GM13976 (cell line): ENCODE measurements around the gene BCAT1.
"Not testable (repeated sequence)": the region's sequence is repeated elsewhere in the genome, so short reads cannot be mapped to it uniquely, and the experiment has no call there.

Source experiments
- DNase-seq: peaks from one replicate; pipeline ENCODE4 v3.0.0; 2012; ENCODE audit warnings: low spot score
- in situ Hi-C: fragments of 300-500 bp; cut with MboI; formaldehyde crosslinking; loops from one replicate; pipeline ENCODE4 v1.12.0; 2022; ENCODE audit warnings: low sequenced_read_pairs, mixed read lengths, inconsistent platforms; ENCODE audit not compliant: unreplicated experiment
- TF ChIP-seq, protein P1 (sequence below): IDR thresholded peaks from 2 replicates; pipeline ENCODE4 v1.5.1; 2012; ENCODE audit warnings: borderline replicate concordance, mild to moderate bottlenecking; ENCODE audit not compliant: insufficient read depth; ENCODE audit errors: extremely low read depth, missing control alignments, control extremely low read depth

The BCAT1 gene

DNA sequence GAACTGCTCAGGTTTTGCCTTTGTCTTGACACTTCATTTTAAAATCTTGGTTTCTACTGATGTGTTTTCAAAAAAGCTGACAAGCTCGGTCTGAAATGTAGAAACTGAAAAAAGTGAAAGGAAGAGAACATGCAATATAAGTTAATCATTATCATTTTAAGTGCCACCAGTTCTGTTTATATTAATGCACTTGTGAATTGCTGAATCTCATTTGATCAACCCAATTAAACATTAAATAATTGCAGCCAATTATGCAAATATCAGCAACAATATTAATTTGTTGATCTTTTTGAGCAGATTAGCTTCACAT lies 133.8 kb downstream of the BCAT1 start:
- TF ChIP-seq, protein P1, sequence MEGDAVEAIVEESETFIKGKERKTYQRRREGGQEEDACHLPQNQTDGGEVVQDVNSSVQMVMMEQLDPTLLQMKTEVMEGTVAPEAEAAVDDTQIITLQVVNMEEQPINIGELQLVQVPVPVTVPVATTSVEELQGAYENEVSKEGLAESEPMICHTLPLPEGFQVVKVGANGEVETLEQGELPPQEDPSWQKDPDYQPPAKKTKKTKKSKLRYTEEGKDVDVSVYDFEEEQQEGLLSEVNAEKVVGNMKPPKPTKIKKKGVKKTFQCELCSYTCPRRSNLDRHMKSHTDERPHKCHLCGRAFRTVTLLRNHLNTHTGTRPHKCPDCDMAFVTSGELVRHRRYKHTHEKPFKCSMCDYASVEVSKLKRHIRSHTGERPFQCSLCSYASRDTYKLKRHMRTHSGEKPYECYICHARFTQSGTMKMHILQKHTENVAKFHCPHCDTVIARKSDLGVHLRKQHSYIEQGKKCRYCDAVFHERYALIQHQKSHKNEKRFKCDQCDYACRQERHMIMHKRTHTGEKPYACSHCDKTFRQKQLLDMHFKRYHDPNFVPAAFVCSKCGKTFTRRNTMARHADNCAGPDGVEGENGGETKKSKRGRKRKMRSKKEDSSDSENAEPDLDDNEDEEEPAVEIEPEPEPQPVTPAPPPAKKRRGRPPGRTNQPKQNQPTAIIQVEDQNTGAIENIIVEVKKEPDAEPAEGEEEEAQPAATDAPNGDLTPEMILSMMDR: no peak
- no peak for DNase-seq
- in situ Hi-C loops: no loop called here

DNA sequence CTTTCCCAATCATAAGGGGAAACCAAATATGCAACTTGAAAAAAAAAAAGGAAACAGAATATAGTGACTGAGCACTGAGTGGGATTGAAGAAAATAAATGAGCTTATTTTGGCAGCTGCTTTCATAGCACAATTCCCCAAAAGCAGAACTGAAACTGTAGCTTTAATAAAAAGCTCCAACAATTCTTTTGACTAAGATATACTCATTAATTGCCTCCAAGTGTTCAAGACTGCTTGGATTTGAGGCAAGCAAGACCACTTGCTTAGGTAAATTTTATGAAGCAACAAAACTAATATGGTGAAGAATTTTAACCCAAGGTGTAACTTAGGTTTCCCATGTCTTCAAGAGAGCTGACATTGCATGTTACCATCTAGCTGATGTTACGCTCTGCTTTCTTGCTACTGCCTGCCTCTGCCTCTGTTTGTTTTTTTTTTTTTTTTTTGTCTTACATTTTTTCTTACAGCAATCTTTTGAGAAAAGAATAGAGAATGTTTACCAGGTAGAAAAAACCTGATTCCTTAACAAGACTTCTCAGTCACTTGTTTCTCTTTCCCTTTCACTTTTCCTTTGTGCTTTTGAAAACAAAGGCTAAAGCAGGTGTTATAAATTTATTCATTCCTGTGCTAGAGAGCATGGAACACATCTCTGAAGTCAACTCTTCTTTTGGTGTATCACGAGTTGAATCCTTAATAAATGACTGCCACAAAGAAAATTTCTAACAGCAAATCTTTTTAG lies 134.4 kb downstream of the BCAT1 start:
- DNase-seq: no peak
- in situ Hi-C loops: no loop called here
- TF ChIP-seq, protein P1: no peak

DNA sequence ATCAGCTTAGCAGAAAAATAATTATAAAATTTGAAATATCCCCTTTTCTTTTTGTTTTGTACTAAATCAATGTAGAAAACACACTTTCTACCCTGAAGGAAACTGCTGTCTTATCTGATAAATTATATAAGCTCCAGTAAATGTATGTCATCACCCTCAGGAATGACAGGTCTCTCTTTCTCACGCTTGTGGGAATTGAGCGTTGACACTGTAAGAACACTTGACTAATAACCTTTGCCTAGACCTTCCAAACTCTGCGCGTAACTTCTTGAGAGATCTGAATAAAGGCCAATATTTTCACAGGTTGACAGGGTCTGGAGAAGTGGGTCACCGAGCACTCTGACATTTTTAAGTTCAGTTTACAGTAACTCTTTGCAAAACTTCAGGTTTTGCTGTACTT lies 138.5 kb downstream of the BCAT1 start:
- in situ Hi-C loops: no loop called here
- TF ChIP-seq, protein P1: no peak
- DNase-seq: no peak

DNA sequence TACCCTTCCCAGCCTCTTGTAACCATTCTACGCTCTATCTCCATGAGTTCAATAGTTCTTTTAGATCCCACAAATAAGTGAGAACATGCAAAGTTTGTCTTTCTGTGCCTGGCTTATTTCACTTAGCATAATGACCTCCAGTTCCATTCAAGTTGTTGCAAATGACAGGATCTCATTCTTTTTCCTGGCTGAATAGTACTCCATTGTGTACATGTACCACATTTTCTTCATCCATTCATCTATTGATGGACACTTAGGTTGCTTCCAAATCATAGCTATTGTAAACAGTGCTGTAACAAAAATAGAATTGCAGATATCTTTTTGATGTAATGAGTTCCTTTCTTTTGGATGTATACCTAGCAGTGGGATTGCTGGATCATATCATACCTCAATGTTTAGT lies 139.6 kb downstream of the BCAT1 start:
- DNase-seq, in situ Hi-C loops: not testable (repeated sequence)

DNA sequence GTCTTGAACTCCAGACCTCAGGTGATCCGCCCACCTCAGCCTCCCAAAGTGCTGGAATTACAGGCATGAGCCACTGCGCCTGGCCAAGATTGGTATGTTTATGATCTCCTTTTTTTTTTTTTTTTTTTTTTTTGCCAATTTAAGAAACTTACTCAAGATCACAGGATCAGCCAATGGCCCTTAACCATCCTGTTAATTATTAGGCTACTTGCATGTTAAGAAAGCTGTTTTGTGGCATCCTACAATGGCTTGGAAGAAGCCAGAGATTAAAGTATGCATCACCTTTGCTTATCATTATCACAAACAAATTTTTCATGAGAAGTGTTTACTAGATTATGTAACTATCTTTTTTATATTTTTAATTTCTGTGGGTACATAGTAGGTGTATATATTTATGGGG lies 140.2 kb downstream of the BCAT1 start:
- DNase-seq: no peak
- in situ Hi-C loops: no loop called here

DNA sequence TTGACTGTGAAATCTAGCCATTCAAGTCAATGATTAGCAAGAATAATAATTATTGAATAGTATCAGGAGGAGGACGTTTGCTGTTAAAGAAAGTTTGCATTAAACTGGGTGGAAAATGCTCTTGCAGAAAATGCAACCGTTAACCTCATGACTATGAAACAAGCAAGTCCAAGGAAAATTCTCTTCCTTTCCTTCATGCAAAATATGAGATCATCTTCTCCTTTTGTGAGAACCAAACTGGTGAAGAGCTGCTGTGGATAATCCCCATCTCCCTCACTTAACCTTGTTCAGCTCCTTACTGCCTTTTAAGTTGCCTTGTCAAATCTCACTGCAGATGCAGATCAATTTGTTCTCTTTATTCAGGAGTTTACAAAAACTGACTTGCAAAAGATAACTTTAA lies 142.5 kb downstream of the BCAT1 start:
- in situ Hi-C loops: no loop called here
- no peak for DNase-seq
- TF ChIP-seq, protein P1: no peak

More for the DNA sequence above, 140.2 kb downstream of the BCAT1 start:
- TF ChIP-seq, protein P1: no peak

DNA sequence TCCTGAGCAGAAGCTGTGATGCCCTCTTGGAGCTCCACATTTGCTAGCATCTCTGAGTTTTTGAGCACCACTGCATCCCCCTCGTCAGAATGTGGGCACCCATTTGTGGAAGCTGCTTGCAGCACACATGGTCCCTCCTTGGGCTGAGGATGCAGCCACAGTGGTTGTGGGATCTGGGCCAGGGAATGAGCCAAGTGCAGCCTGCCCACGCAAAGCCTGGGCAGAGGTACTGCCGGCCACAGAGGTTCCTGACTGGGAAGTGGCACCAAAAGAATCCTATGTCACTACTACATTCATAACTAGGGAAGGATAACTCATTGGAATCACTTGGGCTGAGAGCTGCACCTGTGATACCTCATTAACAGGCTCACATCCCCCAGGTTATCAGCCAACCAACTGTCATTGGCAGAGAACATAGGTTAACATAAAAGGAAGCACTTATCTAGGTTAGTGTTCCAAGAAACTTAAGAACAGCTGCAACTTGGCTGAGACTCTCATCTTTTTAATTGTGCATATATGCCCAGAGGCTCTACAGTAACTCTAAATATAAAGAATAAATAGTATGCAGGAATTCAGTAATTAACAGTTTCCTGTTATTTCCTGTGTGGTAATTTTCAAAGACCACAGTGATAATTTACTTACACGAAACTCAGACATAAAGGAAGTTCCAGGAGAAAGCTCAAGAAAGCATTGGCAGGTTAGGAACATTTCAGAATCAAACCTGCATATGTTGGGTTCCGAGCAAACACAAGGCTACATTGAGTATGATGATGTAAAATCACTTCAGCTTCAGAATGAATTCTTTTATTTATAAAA lies 145.3 kb downstream of the BCAT1 start:
- in situ Hi-C loops: no loop called here
- DNase-seq: no peak
- TF ChIP-seq, protein P1: no peak
